H1 (cell line): ENCODE results near the gene HECTD4. TPM values are rescaled to one million over a fixed set of nuclear protein-coding genes. Genes with fewer than 3 reads are reported as not detected.

Experiments used
- CTCF ChIA-PET: fragments of 300-600 bp; sonication (Branson Sonifier 250); formaldehyde crosslinking; loops from one replicate; lab custom pipeline; 2021; ENCODE audit not compliant: partially characterized antibody; lab: Charles Lee
- POLR2A ChIA-PET: fragments of 300-600 bp; sonication (Branson Sonifier 250); formaldehyde crosslinking; loops from one replicate; lab custom pipeline; 2021; ENCODE audit warnings: inconsistent platforms; ENCODE audit not compliant: partially characterized antibody; lab: Charles Lee
- DNase-seq, 2 experiments: peaks; one replicate each; pipeline versions ENCODE4 v3.0.0 to v3.0.0-alpha.2; 2010 to 2022; ENCODE audit warnings: low spot score in 2 of 2, low read depth in 1 of 2, mixed read lengths in 1 of 2
- FAIRE-seq: peaks from 2 replicates; lab custom pipeline; 2011; peaks lifted over from hg19 to GRCh38; lab: Jason Lieb, UNC
- H2AFZ ChIP-seq: 2 replicates; pipeline ENCODE4 v1.8.1; 2012; ENCODE audit warnings: low read length, inconsistent platforms
- H2AK5ac ChIP-seq: 2 replicates; pipeline ENCODE4 v1.6.1; 2013; ENCODE audit warnings: low read depth, low read length
- H2BK120ac ChIP-seq: replicated peaks from 2 replicates; pipeline ENCODE3; 2013; ENCODE audit warnings: low read depth, low read length, inconsistent platforms
- H2BK12ac ChIP-seq: 2 replicates; pipeline ENCODE4 v1.6.1; 2013; ENCODE audit warnings: low read depth, low read length
- H2BK15ac ChIP-seq: 2 replicates; pipeline ENCODE4 v1.6.1; 2013; ENCODE audit warnings: low read length
- H2BK20ac ChIP-seq: 2 replicates; pipeline ENCODE4 v1.6.1; 2013; ENCODE audit warnings: low read length
- H2BK5ac ChIP-seq: 2 replicates; pipeline ENCODE4 v1.6.1; 2013; ENCODE audit warnings: low read depth, low read length
- H3K14ac ChIP-seq: 2 replicates; pipeline ENCODE4 v1.6.1; 2013; ENCODE audit warnings: inconsistent platforms; ENCODE audit not compliant: insufficient read length
- H3K18ac ChIP-seq: 2 replicates; pipeline ENCODE4 v1.6.1; 2013; ENCODE audit warnings: low read length; ENCODE audit errors: extremely low read depth
- H3K23ac ChIP-seq: 2 replicates; pipeline ENCODE4 v1.6.1; 2013; ENCODE audit warnings: inconsistent platforms; ENCODE audit not compliant: insufficient read length
- H3K23me2 ChIP-seq: 2 replicates; pipeline ENCODE4 v1.6.1; 2013; ENCODE audit warnings: low read depth, low read length
- H3K27ac ChIP-seq: 2 replicates; pipeline ENCODE4 v1.6.1; 2011; ENCODE audit warnings: low read depth, low read length, inconsistent platforms
- H3K27me3 ChIP-seq, 4 experiments: replicated peaks in 1 of 4; 1 replicate in 1 of 4; 2 replicates in 3 of 4; pipeline versions ENCODE4 v1.6.1 to v1.8.1; 2011 to 2013; ENCODE audit warnings: low read length in 3 of 4, mild to moderate bottlenecking in 3 of 4, inconsistent platforms in 2 of 4, mixed read lengths in 2 of 4, moderate library complexity in 1 of 4; ENCODE audit not compliant: control insufficient read depth in 3 of 4, insufficient read depth in 3 of 4; ENCODE audit errors: extremely low read depth in 1 of 4
- H3K36me3 ChIP-seq, 4 experiments: 2 replicates each; pipeline versions ENCODE4 v1.6.1 to v1.8.1; 2011 to 2013; ENCODE audit warnings: mild to moderate bottlenecking in 4 of 4, low read length in 3 of 4, moderate library complexity in 2 of 4, control low read depth in 1 of 4, inconsistent platforms in 1 of 4; ENCODE audit not compliant: insufficient read depth in 4 of 4, control insufficient read depth in 2 of 4
- H3K4ac ChIP-seq: replicated peaks from 2 replicates; pipeline ENCODE3; 2013; ENCODE audit warnings: low read length, low read depth, mixed read lengths, inconsistent platforms; ENCODE audit not compliant: insufficient read length
- H3K4me1 ChIP-seq, 4 experiments: replicated peaks in 1 of 4; 1 replicate in 1 of 4; 2 replicates in 3 of 4; pipeline versions ENCODE4 v1.6.1 to v1.8.1; 2011 to 2013; ENCODE audit warnings: low read length in 3 of 4, inconsistent platforms in 2 of 4, mixed read lengths in 1 of 4; ENCODE audit not compliant: insufficient read depth in 4 of 4, control insufficient read depth in 3 of 4
- H3K4me2 ChIP-seq, 2 experiments: 2 replicates each; pipeline versions ENCODE4 v1.6.1 to v1.8.1; 2011 to 2013; ENCODE audit warnings: low read depth in 2 of 2, low read length in 2 of 2, control low read depth in 1 of 2, inconsistent platforms in 1 of 2, mild to moderate bottlenecking in 1 of 2; ENCODE audit not compliant: insufficient read depth in 1 of 2
- H3K4me3 ChIP-seq, 4 experiments: fragments of 200-600, 300-600 bp in 1 of 4; sonication (generic), shearing (Covaris generic), sonication (Bioruptor Twin) in 1 of 4; 2 replicates each; pipeline versions ENCODE4 v1.5.1 to v1.8.1; 2011 to 2016; ENCODE audit warnings: low read length in 4 of 4, low read depth in 3 of 4, control low read depth in 2 of 4, inconsistent platforms in 2 of 4, mild to moderate bottlenecking in 2 of 4, mixed read lengths in 1 of 4, moderate library complexity in 1 of 4; ENCODE audit not compliant: insufficient read depth in 2 of 4; ENCODE audit errors: extremely low read depth in 1 of 4
- H3K56ac ChIP-seq: replicated peaks from 2 replicates; pipeline ENCODE3; 2013; ENCODE audit warnings: low read depth, mild to moderate bottlenecking, mixed read lengths, low read length, inconsistent platforms; ENCODE audit not compliant: insufficient read length
- H3K79me1 ChIP-seq: 2 replicates; pipeline ENCODE4 v1.6.1; 2013; ENCODE audit warnings: low read depth, low read length, control low read depth
- H3K79me2 ChIP-seq, 2 experiments: 2 replicates each; pipeline versions ENCODE4 v1.6.1 to v1.8.1; 2012 to 2013; ENCODE audit warnings: low read length in 2 of 2, mild to moderate bottlenecking in 2 of 2, inconsistent platforms in 1 of 2; ENCODE audit not compliant: insufficient read depth in 2 of 2, control insufficient read depth in 1 of 2
- H3K9ac ChIP-seq, 4 experiments: replicated peaks in 1 of 4; 1 replicate in 1 of 4; 2 replicates in 3 of 4; pipeline versions ENCODE4 v1.6.1 to v1.8.1; 2011 to 2013; ENCODE audit warnings: low read depth in 3 of 4, low read length in 3 of 4, control low read depth in 2 of 4, mild to moderate bottlenecking in 2 of 4, moderate library complexity in 2 of 4, inconsistent platforms in 1 of 4; ENCODE audit errors: extremely low read depth in 1 of 4
- H3K9me3 ChIP-seq, 2 experiments: 2 replicates each; pipeline versions ENCODE4 v1.6.1 to v1.8.1; 2012 to 2013; ENCODE audit warnings: mild to moderate bottlenecking in 2 of 2, moderate library complexity in 2 of 2, control low read depth in 1 of 2, inconsistent platforms in 1 of 2, low read depth in 1 of 2, low read length in 1 of 2, mixed read lengths in 1 of 2; ENCODE audit not compliant: insufficient read depth in 2 of 2
- H4K20me1 ChIP-seq, 2 experiments: replicated peaks in 1 of 2; 2 replicates each; pipeline versions ENCODE3 to v1.8.1; 2011 to 2013; ENCODE audit warnings: inconsistent platforms in 2 of 2, low read length in 2 of 2, mild to moderate bottlenecking in 1 of 2; ENCODE audit not compliant: insufficient read depth in 2 of 2, control insufficient read depth in 1 of 2
- H4K5ac ChIP-seq: 2 replicates; pipeline ENCODE4 v1.6.1; 2013; ENCODE audit warnings: low read length, low read depth, mixed read lengths, inconsistent platforms; ENCODE audit not compliant: insufficient read length
- H4K8ac ChIP-seq: 2 replicates; pipeline ENCODE4 v1.8.0; 2013; ENCODE audit warnings: mild to moderate bottlenecking, moderate library complexity, low read length, inconsistent platforms; ENCODE audit not compliant: insufficient read depth; ENCODE audit errors: extremely low read depth
- H4K91ac ChIP-seq: replicated peaks from 2 replicates; pipeline ENCODE3; 2013; ENCODE audit warnings: low read length, mixed read lengths, inconsistent platforms; ENCODE audit not compliant: insufficient read length
- CTCF ChIP-seq, 3 experiments: IDR thresholded peaks; 1 replicate in 2 of 3; 2 replicates in 1 of 3; pipeline versions ENCODE4 v1.5.1 to v1.6.1; 2011; ENCODE audit warnings: low read length in 3 of 3, mild to moderate bottlenecking in 3 of 3, inconsistent platforms in 2 of 3, low read depth in 1 of 3, moderate library complexity in 1 of 3; ENCODE audit not compliant: insufficient read depth in 1 of 3; ENCODE audit errors: control extremely low read depth in 1 of 3
- SIRT6 ChIP-seq: IDR thresholded peaks from one replicate; pipeline ENCODE4 v1.7.1; 2012; ENCODE audit warnings: low read length, inconsistent platforms
- WGBS, 2 experiments: shearing (Covaris generic) in 1 of 2; methylation state at CpG; one replicate each; pipeline versions ENCODE4 v1.1.6 to v1.1.7; 2013 to 2015; ENCODE audit warnings: low lambda C conversion rate in 2 of 2, mixed read lengths in 2 of 2, inconsistent platforms in 1 of 2, low coverage in 1 of 2, missing lambda C conversion rate in 1 of 2; ENCODE audit not compliant: insufficient replicate concordance in 2 of 2, insufficient coverage in 1 of 2, insufficient read length in 1 of 2; ENCODE audit errors: extremely low coverage in 1 of 2, missing lambda C conversion rate in 1 of 2; 5-methylcytosine and 5-hydroxymethylcytosine counted together
- polyA plus RNA-seq, 7 experiments: library from polyadenylated mRNA; depleted of rRNA in 3 of 7; stranded (reverse) in 5 of 7; unstranded in 2 of 7; fragments of >200 nt in 5 of 7; fragments of 200-250 nt in 2 of 7; gene quantifications; 1 replicate in 5 of 7; 2 replicates in 1 of 7; 4 replicates in 1 of 7; pipeline versions ENCODE4 v1.2.1 to v1.2.3, GENCODE V29; 2011 to 2013; ENCODE audit warnings: missing spikeins in 2 of 7, mixed read lengths in 2 of 7
- total RNA-seq: library from RNA; stranded (reverse); fragmentation: NEBNext Ultra II Directional; extraction: Animal tissue kit (Norgen Biotek cat#: 25700); gene quantifications from 2 replicates; pipeline ENCODE4 v1.2.1, GENCODE V29; 2021

HECTD4 gene
- total and polyA plus RNA-seq, 2 of the 8 experiments (the other 6 are each of a cell fraction or from before 2014, with no cell fraction given): 6.5 to 33.7 TPM

GRCh38 chr12:112190231-112191025 lies 191.8 kb downstream of the HECTD4 start:
- Histone ChIP-seq H3K27me3 (no peaks in the 10 kb centered on the region), H2BK15ac (no peak overlapping the region), H3K4ac (no peak overlapping the region), H3K18ac (no peak overlapping the region), H3K27ac (no peak overlapping the region), H4K5ac (no peak overlapping the region), H2BK120ac (no peak overlapping the region), H3K56ac (no peak overlapping the region), H3K4me3 (no peak overlapping the region), H3K14ac (no peak overlapping the region), H3K9ac (no peak overlapping the region), H2BK5ac (no peak overlapping the region), H2AK5ac (no peak overlapping the region), H3K23me2 (no peaks in the 10 kb centered on the region), H4K8ac (peak overlapping the region; percentile 80; the same call in 1 of the 2 replicates), H2BK20ac (no peak overlapping the region), H4K91ac (no peak overlapping the region), H3K4me2 (no peak overlapping the region), H3K23ac (no peak overlapping the region), H3K9me3 (no peaks in the 10 kb centered on the region), H3K79me2 (no peaks in the 10 kb centered on the region), H2BK12ac (no peak overlapping the region), H3K36me3 (peaks cover 6 to 31% (median 11%) of the 10 kb centered on the region in 4 experiments; a peak in 6 of 8 replicates), H3K79me1 (no peaks in the 10 kb centered on the region), H3K4me1 (no peaks in the 10 kb centered on the region), H2AFZ (no peak overlapping the region), H4K20me1 (no peaks in the 10 kb centered on the region)
- 87% methylated on average over 5 of the region's 5 CpGs; no CpG with 5 or more reads in 1 of the 2 experiments for WGBS, 2 experiments
- ChIA-PET CTCF (interaction anchor here (0.7 to 1.7 kb wide), 2 partner anchors 26 to 197 kb away, joined by 3 to 8 read pairs; no protein-coding TSS in a partner anchor), POLR2A (no interaction called here)
- DNase-seq (no peak), FAIRE-seq (no peak)
- TF ChIP-seq SIRT6: no peak
- peak in 1 of 3 experiments; percentile 7; a peak in 1 of 4 replicates for TF ChIP-seq CTCF (IDR thresholded peaks at IDR 0.05; ENCODE audit: control extremely low read depth in 1 of 3, insufficient read depth in 1 of 3, low read depth in 1 of 3, low read length in 3 of 3)
